SU-DHL-6 (cell line): ENCODE data around the gene WIPF1.

Experiments
- H2AFZ ChIP-seq: fragments of 200-600 bp; sonication (generic); 2 replicates; pipeline ENCODE4 v1.6.1; 2014; ENCODE audit warnings: low read depth, mild to moderate bottlenecking, moderate library complexity, mixed read lengths, antibody characterized with exemption, low read length; ENCODE audit not compliant: severe bottlenecking
- H3F3A ChIP-seq: fragments of 200-600 bp; shearing (Covaris generic); 2 replicates; pipeline ENCODE4 v1.6.0; 2016; ENCODE audit warnings: antibody characterized with exemption, mild to moderate bottlenecking; ENCODE audit not compliant: insufficient read depth
- H3K27ac ChIP-seq: fragments of 200-600 bp; sonication (generic); 2 replicates; pipeline ENCODE4 v1.5.1; 2016; ENCODE audit warnings: low read depth, mild to moderate bottlenecking, low read length, moderate library complexity, mixed read lengths
- H3K27me3 ChIP-seq: fragments of 200-600 bp; sonication (generic), shearing (Covaris generic); 2 replicates; pipeline ENCODE4 v1.6.0; 2014; ENCODE audit warnings: mild to moderate bottlenecking, low read length
- H3K36me3 ChIP-seq: fragments of 200-600 bp; sonication (generic); 2 replicates; pipeline ENCODE4 v1.6.1; 2014; ENCODE audit warnings: mild to moderate bottlenecking, low read length, mixed read lengths
- H3K4me2 ChIP-seq: fragments of 300-600, 200-600 bp; shearing (Covaris generic), sonication (generic); 2 replicates; pipeline ENCODE4 v1.6.0; 2014; ENCODE audit warnings: low read length, low read depth, mild to moderate bottlenecking; ENCODE audit not compliant: poor library complexity, severe bottlenecking
- H3K4me3 ChIP-seq: fragments of 200-600 bp; sonication (generic); 2 replicates; pipeline ENCODE4 v1.5.1; 2014; ENCODE audit warnings: antibody characterized with exemption, low read length, mild to moderate bottlenecking, mixed read lengths; ENCODE audit not compliant: insufficient read depth, poor library complexity, severe bottlenecking
- H3K79me2 ChIP-seq: fragments of 200-600 bp; sonication (generic); 2 replicates; pipeline ENCODE4 v1.6.1; 2014; ENCODE audit warnings: mild to moderate bottlenecking, low read length, moderate library complexity; ENCODE audit not compliant: insufficient read depth
- H3K9ac ChIP-seq: fragments of 200-600 bp; sonication (generic); 2 replicates; pipeline ENCODE4 v1.7.0; 2014; ENCODE audit warnings: mild to moderate bottlenecking, low read length
- H3K9me2 ChIP-seq: fragments of 200-600 bp; sonication (generic); replicated peaks from 2 replicates; pipeline ENCODE4 v1.6.1; 2014; ENCODE audit warnings: low read length; ENCODE audit not compliant: insufficient read depth
- H3K9me3 ChIP-seq: fragments of 200-600 bp; sonication (generic); 2 replicates; pipeline ENCODE4 v1.6.1; 2014; ENCODE audit warnings: low read length, mixed read lengths; ENCODE audit not compliant: insufficient read depth
- H4K20me1 ChIP-seq: fragments of 200-600 bp; sonication (generic); 2 replicates; pipeline ENCODE4 v1.6.1; 2014; ENCODE audit warnings: low read depth, mild to moderate bottlenecking, antibody characterized with exemption, low read length, moderate library complexity, mixed read lengths
- EZH2phosphoT487 ChIP-seq: fragments of 200-600 bp; sonication (generic), shearing (Covaris generic); conservative IDR thresholded peaks from 2 replicates; pipeline ENCODE4 v1.6.1; 2018; ENCODE audit warnings: mild to moderate bottlenecking, antibody characterized with exemption, low read length, moderate library complexity, mixed read lengths
- TF ChIP-seq, protein P1 (sequence below): fragments of 200-600 bp; sonication (generic); IDR thresholded peaks from one replicate; pipeline ENCODE4 v1.5.1; 2017; ENCODE audit warnings: antibody characterized with exemption, mild to moderate bottlenecking, low read length, moderate library complexity; ENCODE audit not compliant: insufficient read depth, poor library complexity, severe bottlenecking

WIPF1 gene

DNA sequence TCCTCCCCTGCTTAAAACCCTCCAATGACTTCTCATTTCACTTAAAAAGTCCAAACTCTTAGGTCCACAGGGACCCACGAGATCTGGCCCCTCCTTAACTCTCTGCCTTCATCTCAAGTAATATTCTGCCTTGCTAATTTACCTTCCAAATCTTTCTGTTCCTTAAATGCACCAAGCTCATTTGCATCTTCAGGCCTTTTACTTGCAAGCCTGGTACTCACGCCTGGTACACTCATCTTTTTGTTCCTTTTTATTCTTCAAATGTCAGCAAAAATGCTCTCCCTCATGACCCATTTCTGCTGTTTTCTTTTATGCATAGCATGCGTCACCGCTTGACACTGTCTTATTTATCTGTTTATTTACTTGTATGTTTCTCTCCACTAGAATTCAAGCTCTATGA is 2.7 kb upstream of the WIPF1 start:
- peaks cover 67% of the 10 kb centered on the region for H3F3A ChIP-seq
- TF ChIP-seq, protein P1, sequence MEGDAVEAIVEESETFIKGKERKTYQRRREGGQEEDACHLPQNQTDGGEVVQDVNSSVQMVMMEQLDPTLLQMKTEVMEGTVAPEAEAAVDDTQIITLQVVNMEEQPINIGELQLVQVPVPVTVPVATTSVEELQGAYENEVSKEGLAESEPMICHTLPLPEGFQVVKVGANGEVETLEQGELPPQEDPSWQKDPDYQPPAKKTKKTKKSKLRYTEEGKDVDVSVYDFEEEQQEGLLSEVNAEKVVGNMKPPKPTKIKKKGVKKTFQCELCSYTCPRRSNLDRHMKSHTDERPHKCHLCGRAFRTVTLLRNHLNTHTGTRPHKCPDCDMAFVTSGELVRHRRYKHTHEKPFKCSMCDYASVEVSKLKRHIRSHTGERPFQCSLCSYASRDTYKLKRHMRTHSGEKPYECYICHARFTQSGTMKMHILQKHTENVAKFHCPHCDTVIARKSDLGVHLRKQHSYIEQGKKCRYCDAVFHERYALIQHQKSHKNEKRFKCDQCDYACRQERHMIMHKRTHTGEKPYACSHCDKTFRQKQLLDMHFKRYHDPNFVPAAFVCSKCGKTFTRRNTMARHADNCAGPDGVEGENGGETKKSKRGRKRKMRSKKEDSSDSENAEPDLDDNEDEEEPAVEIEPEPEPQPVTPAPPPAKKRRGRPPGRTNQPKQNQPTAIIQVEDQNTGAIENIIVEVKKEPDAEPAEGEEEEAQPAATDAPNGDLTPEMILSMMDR, result no peak
- no peak for TF ChIP-seq EZH2phosphoT487
- peak overlapping the region; percentile 100 for H3K4me2 ChIP-seq
- peaks cover 7% of the 10 kb centered on the region; the same call in 1 of the 2 replicates for H3K9me3 ChIP-seq
- H3K4me3 ChIP-seq, result peak overlapping the region; percentile 40
- peaks cover 44% of the 10 kb centered on the region for H3K79me2 ChIP-seq
- H3K27ac ChIP-seq, result peak overlapping the region; percentile 98
- H2AFZ ChIP-seq, result no peak overlapping the region
- no peaks in the 10 kb centered on the region for H4K20me1 ChIP-seq
- H3K9me2 ChIP-seq, result no peaks in the 10 kb centered on the region
- peaks cover 3% of the 10 kb centered on the region for H3K36me3 ChIP-seq
- no peak overlapping the region for H3K9ac ChIP-seq
- H3K27me3 ChIP-seq, result no peaks in the 10 kb centered on the region

DNA sequence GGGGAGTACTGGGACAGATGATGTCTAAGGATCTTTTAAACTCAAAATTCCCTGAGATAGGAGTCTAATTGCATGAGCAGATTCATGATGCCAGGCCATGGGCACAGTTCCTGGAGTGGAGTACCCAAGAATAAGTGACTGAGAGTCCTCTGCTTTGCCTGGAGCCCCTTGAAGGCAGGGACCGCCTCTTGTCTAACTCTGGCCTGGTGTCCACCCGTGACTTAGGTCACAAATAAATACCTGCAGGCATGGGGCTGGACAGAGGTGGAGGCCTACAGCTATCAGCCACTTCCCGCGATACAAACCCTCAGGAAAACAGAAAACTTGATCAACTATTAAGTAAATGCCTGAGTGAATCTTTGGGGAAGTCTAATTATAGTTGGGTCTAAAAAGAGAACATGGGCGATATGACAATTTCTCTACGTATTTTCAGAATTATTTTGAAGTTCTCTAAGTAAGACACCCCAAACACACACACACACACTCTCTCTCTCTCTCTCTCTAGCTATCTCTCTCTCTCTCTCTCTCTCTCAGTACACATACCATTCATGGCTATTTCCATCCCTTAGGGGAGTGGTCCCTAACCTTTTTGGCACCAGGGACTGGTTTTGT is 1.8 kb upstream of the WIPF1 start:
- Histone ChIP-seq H3K9ac (peak overlapping the region; percentile 75; the same call in 1 of the 2 replicates), H3F3A (peaks cover 74% of the 10 kb centered on the region), H4K20me1 (no peaks in the 10 kb centered on the region), H3K9me2 (no peaks in the 10 kb centered on the region), H3K36me3 (peaks cover 3% of the 10 kb centered on the region), H3K4me3 (peak overlapping the region; percentile 40), H3K4me2 (peak overlapping the region; percentile 100), H3K9me3 (peaks cover 7% of the 10 kb centered on the region; the same call in 1 of the 2 replicates), H3K27me3 (no peaks in the 10 kb centered on the region), H3K79me2 (peaks cover 52% of the 10 kb centered on the region), H3K27ac (peak overlapping the region; percentile 98), H2AFZ (peak overlapping the region; percentile 24)
- TF ChIP-seq EZH2phosphoT487, result no peak
- TF ChIP-seq, protein P1, result no peak

DNA sequence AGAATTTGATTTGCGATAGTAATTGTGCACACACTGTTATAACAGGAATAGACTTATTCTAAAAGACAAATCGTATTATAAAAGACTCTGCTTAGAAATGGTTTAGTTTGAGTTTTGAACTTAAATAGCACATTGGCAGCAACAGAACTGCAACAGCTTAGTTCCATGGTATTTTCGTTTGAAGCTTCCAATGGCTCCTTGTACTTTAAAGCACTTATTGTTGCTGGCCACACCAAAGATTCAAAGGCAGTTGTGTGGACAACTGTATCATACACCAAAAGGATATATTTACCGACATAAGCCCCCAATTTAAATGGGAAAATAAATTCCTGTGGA is 627 bp downstream of the WIPF1 start:
- Histone ChIP-seq H3K9ac (peak overlapping the region; percentile 75), H3K36me3 (peaks cover 6% of the 10 kb centered on the region), H4K20me1 (no peaks in the 10 kb centered on the region), H3K27ac (peak overlapping the region; percentile 98), H3K79me2 (peaks cover 77% of the 10 kb centered on the region), H2AFZ (no peak overlapping the region), H3K4me3 (peak overlapping the region; percentile 80), H3F3A (peaks cover 74% of the 10 kb centered on the region), H3K4me2 (peak overlapping the region; percentile 100), H3K27me3 (no peaks in the 10 kb centered on the region), H3K9me2 (no peaks in the 10 kb centered on the region), H3K9me3 (peaks cover 7% of the 10 kb centered on the region; the same call in 1 of the 2 replicates)
- TF ChIP-seq, protein P1, result no peak
- no peak for TF ChIP-seq EZH2phosphoT487
